ENCODE measurements around the gene UGT1A3.

UGT1A3 gene

GRCh38 chr2:233798335-233799086 lies 69.7 kb downstream of the UGT1A3 start:
- no peak for DNase-seq

GRCh38 chr2:233799087-233799665 lies 70.3 kb downstream of the UGT1A3 start:
- no peak for DNase-seq

- DNase-seq = no peak
Observed at GRCh38 chr2:233799716-233800115, 70.9 kb downstream of the UGT1A3 start.

GRCh38 chr2:233800208-233800607 lies 71.4 kb downstream of the UGT1A3 start:
- no peak for DNase-seq

- no peak for DNase-seq
Observed at GRCh38 chr2:233801357-233802131, 72.7 kb downstream of the UGT1A3 start.

- DNase-seq = no peak
Observed at GRCh38 chr2:233802132-233802815, 73.4 kb downstream of the UGT1A3 start.

GRCh38 chr2:233803292-233803911 lies 74.6 kb downstream of the UGT1A3 start:
- DNase-seq = no peak

- DNase-seq = no peak
Observed at GRCh38 chr2:233803994-233804393, 75.2 kb downstream of the UGT1A3 start.

GRCh38 chr2:233807215-233807865 lies 78.5 kb downstream of the UGT1A3 start:
- DNase-seq = no peak

GRCh38 chr2:233807966-233808935 lies 79.4 kb downstream of the UGT1A3 start:
- no peak for DNase-seq

GRCh38 chr2:233810385-233810784 lies 81.5 kb downstream of the UGT1A3 start:
- DNase-seq = no peak

GRCh38 chr2:233811087-233811486 lies 82.2 kb downstream of the UGT1A3 start:
- no peak for DNase-seq

- DNase-seq = no peak
Observed at GRCh38 chr2:233811732-233812131, 82.9 kb downstream of the UGT1A3 start.

GRCh38 chr2:233813236-233814055 lies 84.6 kb downstream of the UGT1A3 start:
- DNase-seq = no peak

GRCh38 chr2:233814056-233814835 lies 85.4 kb downstream of the UGT1A3 start:
- peak; percentile 2 for DNase-seq

GRCh38 chr2:233815861-233816260 lies 87.0 kb downstream of the UGT1A3 start:
- no peak for DNase-seq

- no peak for DNase-seq
Observed at GRCh38 chr2:233816334-233816733, 87.5 kb downstream of the UGT1A3 start.

- DNase-seq = no peak
Observed at GRCh38 chr2:233816771-233817170, 87.9 kb downstream of the UGT1A3 start.

- no peak for DNase-seq
Observed at GRCh38 chr2:233817361-233817911, 88.6 kb downstream of the UGT1A3 start.

Data from NCI-H1092 treated with DMSO at 0.1 percent for 48 hours (cell line).